C4-2B (cell line): ENCODE results near the gene SEC14L3.

ENCODE experiments used
- ZFX ChIP-seq: fragments of 450-650 bp; IDR thresholded peaks from 2 replicates; pipeline ENCODE4 v1.6.1; 2017
- TF ChIP-seq, protein P1 (sequence below): fragments of 450-650 bp; conservative IDR thresholded peaks from 2 replicates; pipeline ENCODE4 v1.5.1; 2017; ENCODE audit warnings: mild to moderate bottlenecking

DNA sequence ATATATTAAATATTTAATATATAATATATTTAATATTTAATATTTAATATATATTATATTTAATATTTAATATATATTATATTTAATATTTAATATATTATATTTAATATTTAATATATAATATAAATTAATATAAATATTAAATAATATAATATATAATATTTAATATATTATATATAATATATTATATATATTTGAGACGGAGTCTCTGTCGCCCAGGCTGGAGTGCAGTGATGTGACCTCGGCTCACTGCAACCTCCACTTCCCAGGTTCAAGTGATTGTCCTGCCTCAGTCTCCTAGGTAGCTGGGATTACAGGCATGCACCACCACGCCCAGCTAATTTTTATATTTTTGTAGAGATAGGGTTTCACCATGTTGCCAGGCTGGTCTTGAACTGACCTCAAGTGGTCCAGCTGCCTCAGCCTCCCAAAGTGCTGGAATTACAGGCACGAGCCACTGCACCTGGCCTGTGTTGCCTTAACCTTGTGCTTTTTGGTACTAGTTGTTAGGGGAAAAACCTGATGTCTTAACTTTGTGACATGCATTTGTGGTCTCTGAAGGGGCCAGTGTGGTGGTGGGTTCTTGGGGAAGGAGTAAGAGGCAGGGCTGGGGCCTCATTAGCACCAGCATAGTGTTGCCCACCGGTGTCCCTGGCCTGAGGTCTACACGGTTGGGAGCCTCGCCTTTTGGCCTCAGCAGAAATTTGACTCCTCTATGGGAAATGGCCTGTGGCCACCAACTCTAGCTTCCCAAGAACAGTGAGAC, 16.6 kb downstream of the SEC14L3 start:
- TF ChIP-seq, protein P1, sequence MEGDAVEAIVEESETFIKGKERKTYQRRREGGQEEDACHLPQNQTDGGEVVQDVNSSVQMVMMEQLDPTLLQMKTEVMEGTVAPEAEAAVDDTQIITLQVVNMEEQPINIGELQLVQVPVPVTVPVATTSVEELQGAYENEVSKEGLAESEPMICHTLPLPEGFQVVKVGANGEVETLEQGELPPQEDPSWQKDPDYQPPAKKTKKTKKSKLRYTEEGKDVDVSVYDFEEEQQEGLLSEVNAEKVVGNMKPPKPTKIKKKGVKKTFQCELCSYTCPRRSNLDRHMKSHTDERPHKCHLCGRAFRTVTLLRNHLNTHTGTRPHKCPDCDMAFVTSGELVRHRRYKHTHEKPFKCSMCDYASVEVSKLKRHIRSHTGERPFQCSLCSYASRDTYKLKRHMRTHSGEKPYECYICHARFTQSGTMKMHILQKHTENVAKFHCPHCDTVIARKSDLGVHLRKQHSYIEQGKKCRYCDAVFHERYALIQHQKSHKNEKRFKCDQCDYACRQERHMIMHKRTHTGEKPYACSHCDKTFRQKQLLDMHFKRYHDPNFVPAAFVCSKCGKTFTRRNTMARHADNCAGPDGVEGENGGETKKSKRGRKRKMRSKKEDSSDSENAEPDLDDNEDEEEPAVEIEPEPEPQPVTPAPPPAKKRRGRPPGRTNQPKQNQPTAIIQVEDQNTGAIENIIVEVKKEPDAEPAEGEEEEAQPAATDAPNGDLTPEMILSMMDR: no peak
- no peak for TF ChIP-seq ZFX
